GM12801 (cell line): ENCODE measurements around the gene SCAPER.

Experiments
- CTCF ChIP-seq: IDR thresholded peaks from one replicate; pipeline ENCODE4 v1.5.1; 2011; ENCODE audit warnings: control low read depth; ENCODE audit not compliant: insufficient read length; ENCODE audit errors: extremely low read depth

Gene SCAPER

GRCh38 chr15:76904461-76905012 is 603 bp downstream of the SCAPER start:
- no peak for TF ChIP-seq CTCF

GRCh38 chr15:76903251-76903681 is 1.9 kb downstream of the SCAPER start:
- TF ChIP-seq CTCF = no peak

- no peak for TF ChIP-seq CTCF
Observed at GRCh38 chr15:76901965-76902364, 3.2 kb downstream of the SCAPER start.

GRCh38 chr15:76898102-76898501 is 7.0 kb downstream of the SCAPER start:
- no peak for TF ChIP-seq CTCF

GRCh38 chr15:76894174-76894573 is 11.0 kb downstream of the SCAPER start:
- TF ChIP-seq CTCF = no peak

- no peak for TF ChIP-seq CTCF
Observed at GRCh38 chr15:76885212-76885611, 19.9 kb downstream of the SCAPER start.

GRCh38 chr15:76875911-76876310 is 29.2 kb downstream of the SCAPER start:
- TF ChIP-seq CTCF = no peak
